NB4 (cell line): Measurements from ENCODE around the gene TMPRSS11B.

ENCODE experiments used
- POLR2A ChIP-seq: IDR thresholded peaks from 2 replicates; pipeline ENCODE4 v1.6.1; 2011; ENCODE audit warnings: mild to moderate bottlenecking; ENCODE audit not compliant: insufficient read length; ENCODE audit errors: extremely low read depth
- TF ChIP-seq, protein P1 (sequence below): IDR thresholded peaks from one replicate; pipeline ENCODE4 v1.5.1; 2012; ENCODE audit warnings: low read depth, low read length
- TF ChIP-seq, protein P2 (sequence below): IDR thresholded peaks from 2 replicates; pipeline ENCODE4 v1.6.1; 2011; ENCODE audit warnings: low read depth, low read length

DNA sequence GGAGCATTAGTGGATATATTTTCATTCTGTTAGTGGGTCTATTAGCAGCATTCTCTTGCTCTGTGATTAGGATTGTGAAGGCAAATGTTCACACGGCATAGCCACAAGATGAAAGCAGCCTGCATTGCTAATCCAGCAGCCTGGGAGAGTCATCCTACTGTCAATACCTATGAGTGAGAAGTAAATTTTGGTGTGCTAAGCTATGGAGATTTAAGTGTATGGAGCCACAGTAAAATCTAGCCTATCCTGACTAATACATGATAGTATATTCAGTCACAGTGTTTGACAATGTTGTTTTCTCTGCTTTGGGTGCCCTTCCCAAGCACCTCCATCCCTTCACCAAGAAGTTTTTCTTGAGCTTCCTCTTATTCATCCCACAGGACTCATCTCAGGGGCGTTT is 68.6 kb downstream of the TMPRSS11B start:
- TF ChIP-seq POLR2A, result no peak
- TF ChIP-seq, protein P1, sequence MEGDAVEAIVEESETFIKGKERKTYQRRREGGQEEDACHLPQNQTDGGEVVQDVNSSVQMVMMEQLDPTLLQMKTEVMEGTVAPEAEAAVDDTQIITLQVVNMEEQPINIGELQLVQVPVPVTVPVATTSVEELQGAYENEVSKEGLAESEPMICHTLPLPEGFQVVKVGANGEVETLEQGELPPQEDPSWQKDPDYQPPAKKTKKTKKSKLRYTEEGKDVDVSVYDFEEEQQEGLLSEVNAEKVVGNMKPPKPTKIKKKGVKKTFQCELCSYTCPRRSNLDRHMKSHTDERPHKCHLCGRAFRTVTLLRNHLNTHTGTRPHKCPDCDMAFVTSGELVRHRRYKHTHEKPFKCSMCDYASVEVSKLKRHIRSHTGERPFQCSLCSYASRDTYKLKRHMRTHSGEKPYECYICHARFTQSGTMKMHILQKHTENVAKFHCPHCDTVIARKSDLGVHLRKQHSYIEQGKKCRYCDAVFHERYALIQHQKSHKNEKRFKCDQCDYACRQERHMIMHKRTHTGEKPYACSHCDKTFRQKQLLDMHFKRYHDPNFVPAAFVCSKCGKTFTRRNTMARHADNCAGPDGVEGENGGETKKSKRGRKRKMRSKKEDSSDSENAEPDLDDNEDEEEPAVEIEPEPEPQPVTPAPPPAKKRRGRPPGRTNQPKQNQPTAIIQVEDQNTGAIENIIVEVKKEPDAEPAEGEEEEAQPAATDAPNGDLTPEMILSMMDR, result no peak
- TF ChIP-seq, protein P2, sequence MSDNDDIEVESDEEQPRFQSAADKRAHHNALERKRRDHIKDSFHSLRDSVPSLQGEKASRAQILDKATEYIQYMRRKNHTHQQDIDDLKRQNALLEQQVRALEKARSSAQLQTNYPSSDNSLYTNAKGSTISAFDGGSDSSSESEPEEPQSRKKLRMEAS, result no peak
